HL-60 (cell line): ENCODE measurements around the gene RB1.

Source experiments
- DNase-seq, 2 experiments: peaks; one replicate each; pipeline ENCODE4 v3.0.0-alpha.2; 2010 to 2020; ENCODE audit warnings: low read depth in 1 of 2, low spot score in 1 of 2
- H3K27ac ChIP-seq: fragments of 250-450 bp; sonication (Bioruptor Pico); replicated peaks from 2 replicates; pipeline ENCODE4 v1.5.1; 2020; ENCODE audit warnings: mild to moderate bottlenecking, moderate library complexity
- H3K27me3 ChIP-seq: fragments of 250-450 bp; sonication (Bioruptor Pico); 2 replicates; pipeline ENCODE4 v1.5.1; 2021; ENCODE audit warnings: mild to moderate bottlenecking, moderate library complexity; ENCODE audit not compliant: insufficient read depth, poor library complexity, severe bottlenecking
- H3K4me3 ChIP-seq: replicated peaks from 2 replicates; pipeline ENCODE4 v1.5.1; 2011; ENCODE audit warnings: mild to moderate bottlenecking, control low read depth, low read length; ENCODE audit not compliant: insufficient read depth
- CTCF ChIP-seq: IDR thresholded peaks from one replicate; pipeline ENCODE4 v1.5.1; 2011; ENCODE audit warnings: low read length, control low read depth, inconsistent platforms; ENCODE audit not compliant: insufficient read depth
- GABPA ChIP-seq: IDR thresholded peaks from 2 replicates; pipeline ENCODE4 v1.6.1; 2012; ENCODE audit warnings: low read depth
- POLR2AphosphoS5 ChIP-seq: IDR thresholded peaks from 2 replicates; pipeline ENCODE4 v1.6.1; 2012; ENCODE audit warnings: low read depth
- REST ChIP-seq: IDR thresholded peaks from 2 replicates; pipeline ENCODE4 v1.6.1; 2012; ENCODE audit warnings: low read depth; ENCODE audit not compliant: insufficient replicate concordance
- SPI1 ChIP-seq: IDR thresholded peaks from 2 replicates; pipeline ENCODE4 v1.6.1; 2012; ENCODE audit warnings: low read depth, mild to moderate bottlenecking, borderline replicate concordance

RB1 gene

GRCh38 chr13:48383384-48383783, 79.8 kb downstream of the RB1 start:
- DNase-seq, result no peak

GRCh38 chr13:48386816-48387215, 83.3 kb downstream of the RB1 start:
- TF ChIP-seq CTCF (no peak), POLR2AphosphoS5 (no peak)
- Histone ChIP-seq H3K27ac (no peak overlapping the region), H3K4me3 (no peak overlapping the region), H3K27me3 (no peaks in the 10 kb centered on the region)
- no peak for DNase-seq

More at GRCh38 chr13:48383384-48383783, 79.8 kb downstream of the RB1 start:
- Histone ChIP-seq H3K4me3 (no peak overlapping the region), H3K27ac (no peak overlapping the region), H3K27me3 (no peaks in the 10 kb centered on the region)
- no peak for TF ChIP-seq SPI1
- no peak for TF ChIP-seq GABPA
- no peak for TF ChIP-seq CTCF
- TF ChIP-seq POLR2AphosphoS5, result no peak
- no peak for TF ChIP-seq REST

GRCh38 chr13:48391257-48391656, 87.7 kb downstream of the RB1 start:
- Histone ChIP-seq H3K27me3 (no peaks in the 10 kb centered on the region), H3K4me3 (no peak overlapping the region), H3K27ac (no peak overlapping the region)
- no peak for DNase-seq
- no peak for TF ChIP-seq GABPA

GRCh38 chr13:48393030-48393697, 89.6 kb downstream of the RB1 start:
- TF ChIP-seq POLR2AphosphoS5 (no peak), REST (no peak), SPI1 (no peak), GABPA (no peak), CTCF (no peak)

More at GRCh38 chr13:48393030-48393697, 89.6 kb downstream of the RB1 start:
- Histone ChIP-seq H3K27ac (no peak overlapping the region), H3K27me3 (no peaks in the 10 kb centered on the region), H3K4me3 (no peak overlapping the region)
- DNase-seq, result no peak
